Measurements from ENCODE around the gene PPFIA2. TPM values are rescaled to one million over a fixed set of nuclear protein-coding genes. Genes with fewer than 3 reads are reported as not detected.
A peak's percentile ranks its signal among the peaks of the same experiment; 100 is the strongest.

Gene PPFIA2
- total RNA-seq = 29.5 TPM

GRCh38 chr12:81759190-81760051 lies at the start of gene PPFIA2:
Gene PPFIA2 (minus strand): TSS chr12:81759350.
- peak; percentile 70 for DNase-seq (ENCODE audit: low spot score)
- peak; percentile 85 for ATAC-seq
- intact Hi-C loops (cut with DNase I) = no loop called here

GRCh38 chr12:81800298-81801148 lies 41.4 kb upstream of the PPFIA2 start:
- ATAC-seq = peak; percentile 94
- intact Hi-C loops (cut with DNase I) = no loop called here

DNA sequence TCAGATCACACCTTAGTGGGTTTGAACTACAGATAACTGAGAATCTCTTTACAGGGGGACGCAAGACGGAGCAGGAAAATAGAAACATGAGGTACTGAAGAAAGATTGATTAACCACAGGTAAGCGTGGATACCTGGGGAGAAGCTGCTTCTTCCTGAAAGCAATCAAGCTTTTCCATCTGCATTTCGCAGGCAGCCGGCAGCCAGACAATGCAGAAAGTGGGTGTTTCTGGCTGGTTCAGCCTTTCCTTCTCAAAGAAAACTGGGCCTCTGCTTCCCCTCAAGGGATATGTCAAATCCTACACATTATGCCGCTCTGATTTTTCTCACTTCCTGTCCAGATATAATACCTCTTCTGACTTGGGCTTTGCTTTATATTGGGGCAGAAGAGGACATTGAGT lies 39.1 kb upstream of the PPFIA2 start:
- no peak for ATAC-seq
- intact Hi-C loops (cut with DNase I) = no loop called here

More at GRCh38 chr12:81800298-81801148, 41.4 kb upstream of the PPFIA2 start:
- DNase-seq (ENCODE audit: low spot score) = no peak

GRCh38 chr12:81797100-81797499 lies 38.0 kb upstream of the PPFIA2 start:
- intact Hi-C loops (cut with DNase I) = no loop called here

More for the DNA sequence above, 39.1 kb upstream of the PPFIA2 start:
- no peak for DNase-seq (ENCODE audit: low spot score)

DNA sequence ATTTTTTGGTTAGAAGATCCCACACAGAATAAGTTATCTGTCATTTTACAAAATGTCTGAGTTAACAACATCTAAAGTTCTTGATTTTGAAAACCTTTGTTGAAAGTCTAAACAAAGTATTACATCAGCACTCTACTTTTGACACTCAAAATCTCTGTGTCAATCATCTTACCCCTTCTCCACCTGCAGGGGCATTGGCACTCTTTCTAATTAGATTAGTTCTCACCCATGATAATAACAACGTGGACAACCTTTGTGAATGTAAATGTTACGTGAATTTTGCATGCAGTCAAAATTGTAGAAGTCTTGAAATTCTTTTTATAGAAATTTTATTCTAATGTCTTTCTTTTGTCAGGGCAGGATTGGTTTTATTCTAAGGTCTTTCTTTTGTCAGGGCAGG lies 33.5 kb upstream of the PPFIA2 start:
- intact Hi-C loops (cut with DNase I) = no loop called here
- ATAC-seq = no peak
- no peak for DNase-seq (ENCODE audit: low spot score)

More at GRCh38 chr12:81797100-81797499, 38.0 kb upstream of the PPFIA2 start:
- DNase-seq (ENCODE audit: low spot score) = no peak
- ATAC-seq = no peak

- DNase-seq (ENCODE audit: low spot score) (no peak), ATAC-seq (no peak)
- intact Hi-C loops (cut with DNase I) = no loop called here
Measured at GRCh38 chr12:81779216-81779615, 20.1 kb upstream of the PPFIA2 start.

DNA sequence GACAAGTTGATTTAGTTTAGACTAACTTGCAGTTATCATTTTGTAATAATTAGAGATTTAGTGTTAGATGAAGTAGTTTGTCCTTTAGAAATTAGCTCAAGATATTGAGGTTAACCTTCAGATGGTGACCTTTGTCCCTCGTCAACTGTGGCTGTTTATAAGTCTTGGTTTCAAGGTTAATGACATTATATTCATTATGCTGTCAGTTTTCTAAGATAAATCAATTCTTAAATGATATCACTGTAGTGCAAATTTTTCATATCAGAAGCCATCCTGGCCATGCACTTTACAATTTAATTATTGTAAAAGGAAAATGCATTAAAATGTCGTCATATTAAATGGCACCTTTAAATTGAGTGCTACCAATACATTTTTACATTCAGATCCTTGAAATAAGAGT lies 19.6 kb upstream of the PPFIA2 start:
- ATAC-seq (no peak), DNase-seq (ENCODE audit: low spot score) (no peak)
- intact Hi-C loops (cut with DNase I) = no loop called here

GRCh38 chr12:81758421-81759189 lies 545 bp downstream of the PPFIA2 start:
- intact Hi-C loops (cut with DNase I) = no loop called here
- DNase-seq (ENCODE audit: low spot score) = peak; percentile 70

GRCh38 chr12:81757731-81758365 lies 1.3 kb downstream of the PPFIA2 start:
- no peak for ATAC-seq
- intact Hi-C loops (cut with DNase I) = no loop called here
- DNase-seq (ENCODE audit: low spot score) = no peak

More at GRCh38 chr12:81758421-81759189, 545 bp downstream of the PPFIA2 start:
- peak; percentile 85 for ATAC-seq

- intact Hi-C loops (cut with DNase I) = no loop called here
- DNase-seq (ENCODE audit: low spot score) (no peak), ATAC-seq (no peak)
Measured at GRCh38 chr12:81729781-81730180, 29.4 kb downstream of the PPFIA2 start.

- intact Hi-C loops (cut with DNase I) = no loop called here
- DNase-seq (ENCODE audit: low spot score) = no peak
- ATAC-seq = no peak
Measured at GRCh38 chr12:81727391-81727790, 31.8 kb downstream of the PPFIA2 start.

DNA sequence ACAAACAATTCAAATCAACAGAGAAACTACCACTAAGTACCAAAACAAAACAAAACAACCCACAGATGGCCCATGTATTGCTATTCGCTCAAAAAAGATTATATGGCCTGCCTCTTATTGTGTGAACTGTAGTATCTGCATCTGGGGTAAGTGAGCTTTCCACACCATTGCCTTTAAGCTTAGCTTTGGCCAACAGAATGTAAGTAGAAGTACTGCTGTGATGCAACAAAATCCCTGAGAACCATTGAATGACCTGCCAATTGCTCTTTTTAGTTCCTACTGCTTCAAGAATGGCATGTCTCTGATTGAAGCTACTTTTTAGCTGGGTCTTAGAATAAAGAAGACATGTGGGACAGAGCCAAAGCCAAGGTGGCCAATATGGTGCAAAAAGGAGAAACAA lies 32.5 kb downstream of the PPFIA2 start:
- DNase-seq (ENCODE audit: low spot score) (no peak), ATAC-seq (no peak)
- intact Hi-C loops (cut with DNase I) = no loop called here

DNA sequence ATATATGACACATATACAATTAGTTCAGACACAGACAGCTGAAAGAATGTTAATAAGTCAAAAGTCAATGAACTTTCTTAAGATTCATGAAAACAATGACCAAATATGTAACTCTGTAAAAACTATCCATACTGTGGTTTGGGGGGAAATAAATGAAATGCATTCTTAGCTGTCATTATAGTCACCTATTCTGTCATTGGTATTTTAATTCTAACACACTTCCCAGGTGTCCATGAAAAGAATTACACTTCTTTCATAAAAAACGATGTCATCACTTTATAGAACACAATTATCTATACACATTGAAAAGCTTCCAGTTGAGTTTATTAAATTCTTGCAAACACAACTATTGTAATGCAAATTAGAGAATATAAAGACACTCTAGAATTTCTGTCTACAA lies 35.8 kb downstream of the PPFIA2 start:
- intact Hi-C loops (cut with DNase I) = no loop called here
- DNase-seq (ENCODE audit: low spot score) (no peak), ATAC-seq (no peak)

DNA sequence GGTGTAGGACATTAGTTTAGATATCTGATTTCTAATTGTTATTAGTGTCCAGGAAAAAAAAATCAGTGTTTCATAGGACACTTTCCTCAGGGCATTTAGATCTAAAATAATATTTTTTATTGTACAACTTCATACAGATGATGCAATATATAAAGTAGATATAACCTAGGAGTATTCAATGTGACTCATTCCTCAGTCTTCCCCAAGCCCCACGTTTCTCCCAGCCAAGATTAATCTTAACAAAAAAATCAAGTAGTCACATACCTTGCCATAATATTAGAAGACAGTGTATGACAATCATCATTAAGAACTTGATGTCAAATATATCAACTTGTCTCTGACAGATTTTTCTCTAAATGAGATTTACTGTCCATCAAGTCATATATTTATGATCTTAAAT lies 37.1 kb downstream of the PPFIA2 start:
- DNase-seq (ENCODE audit: low spot score) (no peak), ATAC-seq (no peak)
- intact Hi-C loops (cut with DNase I) = no loop called here

DNA sequence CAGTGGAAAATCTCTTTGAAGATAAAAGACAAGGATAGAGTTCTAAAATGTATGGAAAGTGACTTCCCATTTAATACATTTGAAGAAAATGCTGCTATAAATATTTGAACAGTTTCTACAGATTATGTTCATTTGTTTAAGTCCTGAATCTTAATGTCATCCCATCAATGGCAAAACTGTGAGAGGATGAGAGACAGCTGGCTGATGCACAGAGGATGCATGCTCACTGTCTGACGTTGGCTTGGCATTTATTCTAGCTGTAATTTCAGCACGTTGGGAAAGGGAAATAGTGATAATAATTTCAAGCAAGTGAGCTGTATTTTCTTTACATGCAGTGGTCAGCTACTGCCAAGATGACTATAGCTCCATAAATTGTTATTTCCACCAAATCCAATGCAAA lies 40.5 kb downstream of the PPFIA2 start:
- ATAC-seq (no peak), DNase-seq (ENCODE audit: low spot score) (no peak)
- intact Hi-C loops (cut with DNase I) = no loop called here

DNA sequence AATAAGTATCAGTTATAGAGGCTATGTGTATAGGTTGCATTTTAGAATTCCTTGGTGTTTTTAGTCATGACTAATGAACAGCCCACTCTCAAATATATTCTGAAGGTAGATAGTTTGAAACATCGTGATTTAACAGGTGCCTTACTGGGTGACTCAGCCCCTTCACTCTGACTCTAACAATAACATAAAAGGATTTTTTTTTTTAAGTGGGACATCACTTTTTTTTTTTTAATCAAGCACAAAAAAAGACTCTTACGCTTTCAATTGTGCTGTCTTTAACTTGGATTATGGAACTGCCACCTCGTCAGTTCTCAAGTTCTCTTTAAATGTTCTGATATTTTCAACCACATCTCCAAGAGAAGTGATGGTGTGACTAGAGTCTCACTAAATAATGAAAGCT lies 46.6 kb downstream of the PPFIA2 start:
- DNase-seq (ENCODE audit: low spot score) = no peak
- ATAC-seq = no peak
- intact Hi-C loops (cut with DNase I) = no loop called here

GRCh38 chr12:81705586-81705985 lies 53.6 kb downstream of the PPFIA2 start:
- no peak for DNase-seq (ENCODE audit: low spot score)
- no peak for ATAC-seq
- intact Hi-C loops (cut with DNase I) = no loop called here

DNA sequence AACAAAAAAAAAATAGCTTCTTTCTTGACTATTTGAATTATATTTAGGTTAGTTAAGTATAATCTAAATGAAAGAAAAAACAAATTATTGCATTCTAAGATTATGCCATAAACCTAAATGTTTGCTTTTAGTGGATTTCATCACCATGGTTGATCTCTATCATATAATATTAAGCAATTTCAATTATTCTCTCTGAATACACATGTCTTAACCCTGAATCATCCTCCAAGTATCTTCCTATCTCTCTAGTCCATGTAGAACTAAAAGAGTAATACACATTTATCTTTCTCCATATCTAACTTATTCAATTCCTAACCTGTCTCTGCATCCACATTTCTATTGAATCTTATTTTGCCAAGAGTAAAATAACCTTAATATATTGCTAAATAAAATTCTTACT lies 59.6 kb downstream of the PPFIA2 start:
- intact Hi-C loops (cut with DNase I) = no loop called here
- no peak for ATAC-seq
- DNase-seq (ENCODE audit: low spot score) = no peak

DNA sequence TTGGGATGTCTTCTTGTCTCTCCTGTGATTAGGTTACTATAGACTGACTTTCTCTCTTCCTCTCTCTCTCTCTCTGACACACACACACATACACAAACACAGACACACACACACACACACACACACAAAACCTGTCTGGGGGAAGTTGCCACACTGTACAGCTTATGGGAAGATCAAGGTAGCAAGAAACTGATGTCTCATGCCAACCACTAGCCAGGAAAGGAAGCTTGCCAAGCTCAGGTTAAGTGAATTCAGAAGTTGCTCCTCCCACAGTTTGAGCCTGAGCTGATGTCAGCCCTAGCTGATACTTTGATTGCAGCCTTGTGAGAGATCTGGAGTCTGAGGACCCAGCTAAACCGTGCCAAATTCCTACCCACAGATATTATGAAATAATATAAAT lies 67.1 kb downstream of the PPFIA2 start:
- ATAC-seq = no peak

More for the DNA sequence above, 67.1 kb downstream of the PPFIA2 start:
- DNase-seq (ENCODE audit: low spot score) = no peak
- intact Hi-C loops (cut with DNase I) = no loop called here

Measured in sciatic nerve (tissue), 2 donors.